ENCODE results near the gene SPSB4.

GRCh38 chr3:141021261-141021660, 29.9 kb upstream of the SPSB4 start:
- TF ChIP-seq CTCF (IDR thresholded peaks at IDR 0.05; ENCODE audit: control extremely low read depth in 1 of 3, insufficient read depth in 1 of 3, low read depth in 1 of 3, low read length in 3 of 3) (no peak), TAF1 (IDR thresholded peaks at IDR 0.05; ENCODE audit: low read depth, low read length) (no peak), MAFK (IDR thresholded peaks at IDR 0.05; ENCODE audit: low read depth, low read length) (no peak), TAF7 (optimal IDR thresholded peaks at IDR 0.05; ENCODE audit: borderline replicate concordance, low read depth, low read length) (no peak), CREB1 (IDR thresholded peaks at IDR 0.05) (no peak), POLR2AphosphoS5 (IDR thresholded peaks at IDR 0.05; ENCODE audit: low read depth, low read length) (no peak), CEBPB (IDR thresholded peaks at IDR 0.05; ENCODE audit: low read depth, low read length) (no peak), PHF8 (conservative IDR thresholded peaks at IDR 0.05; ENCODE audit: low read depth, low read length) (no peak), NRF1 (IDR thresholded peaks at IDR 0.05; ENCODE audit: low read depth, low read length) (no peak), GABPA (IDR thresholded peaks at IDR 0.05; ENCODE audit: borderline replicate concordance, insufficient read depth, low read length) (no peak), JUND (IDR thresholded peaks at IDR 0.05; ENCODE audit: low read length) (no peak)

Data from H1 (cell line).